Common myeloid progenitor, CD34-positive (primary cell): ENCODE data around the gene SPIC.
"Not testable (repeated sequence)": the region's sequence is repeated elsewhere in the genome, so short reads cannot be mapped to it uniquely, and the experiment has no call there.

ENCODE experiments used
- CTCF ChIA-PET: fragments of 350-600 bp; sonication (Branson Sonifier 250); formaldehyde crosslinking; loops from one replicate; lab custom pipeline; 2021; ENCODE audit warnings: antibody characterized with exemption; lab: Charles Lee
- POLR2A ChIA-PET: fragments of 350-600 bp; sonication (Branson Sonifier 250); formaldehyde crosslinking; loops from one replicate; lab custom pipeline; 2021; ENCODE audit warnings: antibody characterized with exemption; lab: Charles Lee
- DNase-seq, 3 donors: peaks; one replicate each; pipeline versions ENCODE4 v3.0.0 to v3.0.0-alpha.2; 2013
- H3K27ac ChIP-seq, 2 experiments: 1 replicate in 1 of 2; 2 replicates in 1 of 2; pipeline ENCODE4 v1.7.0; 2013; ENCODE audit warnings: inconsistent platforms in 2 of 2, low read length in 2 of 2, mild to moderate bottlenecking in 2 of 2, low read depth in 1 of 2, moderate library complexity in 1 of 2; ENCODE audit not compliant: severe bottlenecking in 2 of 2, insufficient read depth in 1 of 2, poor library complexity in 1 of 2
- H3K27me3 ChIP-seq, 5 experiments: replicated peaks in 2 of 5; 1 replicate in 3 of 5; 2 replicates in 2 of 5; pipeline versions ENCODE4 v1.6.1 to v1.7.0; 2013; ENCODE audit warnings: low read length in 4 of 5, mild to moderate bottlenecking in 2 of 5, moderate library complexity in 2 of 5, inconsistent platforms in 1 of 5; ENCODE audit not compliant: insufficient read depth in 5 of 5, control insufficient read depth in 4 of 5
- H3K36me3 ChIP-seq, 4 experiments: 1 replicate in 2 of 4; 2 replicates in 2 of 4; pipeline versions ENCODE4 v1.6.1 to v1.7.0; 2013; ENCODE audit warnings: low read length in 3 of 4, control low read depth in 1 of 4, mild to moderate bottlenecking in 1 of 4; ENCODE audit not compliant: control insufficient read depth in 4 of 4, insufficient read depth in 4 of 4
- H3K4me1 ChIP-seq, 4 experiments: 1 replicate in 3 of 4; 2 replicates in 1 of 4; pipeline versions ENCODE4 v1.6.1 to v1.7.1; 2013; ENCODE audit warnings: low read length in 3 of 4, mild to moderate bottlenecking in 3 of 4, control low read depth in 1 of 4, inconsistent platforms in 1 of 4, moderate library complexity in 1 of 4; ENCODE audit not compliant: control insufficient read depth in 4 of 4, insufficient read depth in 4 of 4; ENCODE audit errors: control extremely low read depth in 1 of 4
- H3K4me3 ChIP-seq, 7 experiments: 1 replicate in 4 of 7; 2 replicates in 3 of 7; pipeline versions ENCODE4 v1.5.1 to v1.7.0; 2013; ENCODE audit warnings: mild to moderate bottlenecking in 7 of 7, low read length in 6 of 7, moderate library complexity in 6 of 7, inconsistent platforms in 2 of 7, low read depth in 2 of 7, control low read depth in 1 of 7; ENCODE audit not compliant: insufficient read depth in 4 of 7, control insufficient read depth in 1 of 7; ENCODE audit errors: extremely low read depth in 1 of 7
- H3K9me3 ChIP-seq, 5 experiments: 1 replicate in 4 of 5; 2 replicates in 1 of 5; pipeline versions ENCODE4 v1.6.1 to v1.7.1; 2013; ENCODE audit warnings: low read length in 4 of 5, mild to moderate bottlenecking in 2 of 5, inconsistent platforms in 1 of 5, low read depth in 1 of 5, moderate library complexity in 1 of 5; ENCODE audit not compliant: control insufficient read depth in 4 of 5, insufficient read depth in 2 of 5; ENCODE audit errors: control extremely low read depth in 1 of 5
- WGBS: methylation state at CpG from one replicate; pipeline ENCODE4 v1.1.5; 2013; ENCODE audit not compliant: insufficient coverage; 5-methylcytosine and 5-hydroxymethylcytosine counted together

SPIC gene

GRCh38 chr12:101459642-101460346, 15.3 kb upstream of the SPIC start:
- ChIA-PET CTCF (no interaction called here), POLR2A (no interaction called here)
- peaks cover 0 to 4% (median 3%) of the 10 kb centered on the region in 5 experiments for H3K9me3 ChIP-seq
- DNase-seq: no peak
- H3K27ac ChIP-seq: no peak overlapping the region
- peaks cover 0 to 14% (median 6%) of the 10 kb centered on the region in 4 experiments for H3K4me1 ChIP-seq
- 60% methylated on average over 3 of the region's 4 CpGs for WGBS
- H3K4me3 ChIP-seq: no peak overlapping the region
- H3K27me3 ChIP-seq: no peaks in the 10 kb centered on the region
- H3K36me3 ChIP-seq: no peaks in the 10 kb centered on the region

- no peaks in the 10 kb centered on the region for H3K27me3 ChIP-seq
- WGBS: no CpG with 5 or more reads among the region's 2 CpGs
- no peaks in the 10 kb centered on the region for H3K9me3 ChIP-seq
- H3K36me3 ChIP-seq: no peaks in the 10 kb centered on the region
- H3K4me3 ChIP-seq: no peak overlapping the region
- ChIA-PET CTCF (no interaction called here), POLR2A (no interaction called here)
- H3K4me1 ChIP-seq: no peaks in the 10 kb centered on the region
- no peak for DNase-seq
- H3K27ac ChIP-seq: no peak overlapping the region
Observed at GRCh38 chr12:101468948-101469347, 6.2 kb upstream of the SPIC start.

GRCh38 chr12:101470939-101471338, 4.2 kb upstream of the SPIC start:
- ChIA-PET CTCF (no interaction called here), POLR2A (no interaction called here)
- peak in 1 of 3 donors; percentile 6 for DNase-seq

GRCh38 chr12:101471878-101472277, 3.3 kb upstream of the SPIC start:
- H3K4me3 ChIP-seq, DNase-seq, POLR2A ChIA-PET, H3K27me3 ChIP-seq, H3K36me3 ChIP-seq, H3K4me1 ChIP-seq, H3K27ac ChIP-seq, H3K9me3 ChIP-seq: not testable (repeated sequence)
- CTCF ChIA-PET: interaction anchor here (0.7 kb wide), 1 partner anchor 301 kb away, joined by 3 read pairs; no protein-coding TSS in a partner anchor
- no CpG with 5 or more reads among the region's 5 CpGs for WGBS

More at GRCh38 chr12:101470939-101471338, 4.2 kb upstream of the SPIC start:
- Histone ChIP-seq H3K4me3 (no peak overlapping the region), H3K9me3 (no peaks in the 10 kb centered on the region), H3K36me3 (no peaks in the 10 kb centered on the region), H3K4me1 (no peaks in the 10 kb centered on the region), H3K27me3 (no peaks in the 10 kb centered on the region), H3K27ac (no peak overlapping the region)
- no CpG with 5 or more reads among the region's 2 CpGs for WGBS

DNA sequence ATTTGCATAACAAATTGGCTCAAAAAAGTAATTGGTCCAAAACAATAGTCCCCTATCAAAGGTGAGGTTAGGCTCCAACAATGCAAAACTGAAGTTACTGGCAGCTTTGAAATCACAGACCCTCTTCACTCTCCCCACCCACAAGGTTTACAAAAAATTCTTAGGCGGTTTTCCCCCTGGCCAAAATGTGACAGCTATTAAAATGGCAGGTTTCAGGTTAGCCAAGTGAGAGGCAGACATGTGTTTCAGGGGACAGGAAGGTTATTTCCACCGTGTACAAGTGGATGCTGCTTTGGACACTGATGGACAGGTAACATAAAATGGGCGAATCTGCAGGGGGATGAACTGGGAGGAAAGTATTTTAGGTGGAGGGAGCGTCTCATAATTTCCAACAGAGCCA, 888 bp upstream of the SPIC start:
- Histone ChIP-seq H3K4me3 (no peak overlapping the region), H3K27ac (no peak overlapping the region), H3K4me1 (no peaks in the 10 kb centered on the region), H3K9me3 (no peaks in the 10 kb centered on the region), H3K36me3 (no peaks in the 10 kb centered on the region), H3K27me3 (no peaks in the 10 kb centered on the region)
- ChIA-PET CTCF (no interaction called here), POLR2A (no interaction called here)
- DNase-seq: no peak
- 83% methylated on average over 2 of the region's 4 CpGs for WGBS

DNA sequence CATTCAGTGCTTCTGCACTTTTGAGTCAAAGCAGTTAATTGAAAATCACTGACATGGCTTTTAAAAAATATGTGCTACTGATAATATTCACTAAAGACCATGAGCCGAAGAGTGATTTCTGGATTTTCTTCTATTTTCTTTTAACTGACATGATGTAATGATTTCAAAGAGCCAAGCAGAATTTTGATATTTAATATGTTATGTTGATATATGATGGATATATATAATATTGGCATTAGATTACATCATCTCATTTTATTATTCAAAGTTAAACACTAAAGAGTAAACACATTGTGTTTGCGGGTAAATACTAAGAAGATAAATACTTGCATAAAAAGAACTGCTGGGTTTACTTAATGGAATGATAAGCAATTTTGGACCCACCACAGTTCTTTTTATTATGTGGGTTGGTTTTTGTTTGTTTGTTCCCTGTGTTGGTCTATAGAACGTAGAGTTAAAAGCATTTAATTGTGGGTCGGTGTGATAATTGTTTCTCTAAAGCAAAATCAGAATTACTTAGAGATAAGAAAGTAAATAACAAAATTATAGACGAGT, 692 bp downstream of the SPIC start:
- Histone ChIP-seq H3K36me3 (no peaks in the 10 kb centered on the region), H3K9me3 (no peaks in the 10 kb centered on the region), H3K4me3 (no peak overlapping the region), H3K27ac (no peak overlapping the region), H3K27me3 (peaks cover 0 to 3% (median 0%) of the 10 kb centered on the region in 5 experiments), H3K4me1 (no peaks in the 10 kb centered on the region)
- POLR2A ChIA-PET: no interaction called here
- CTCF ChIA-PET: interaction anchor here (1.2 kb wide), 1 partner anchor 13 kb away, joined by 3 read pairs; no protein-coding TSS in a partner anchor
- WGBS: no CpG with 5 or more reads among the region's 5 CpGs
- no peak for DNase-seq

- Histone ChIP-seq H3K4me1 (no peaks in the 10 kb centered on the region), H3K9me3 (no peaks in the 10 kb centered on the region), H3K4me3 (no peak overlapping the region), H3K36me3 (no peaks in the 10 kb centered on the region), H3K27me3 (peaks cover 0 to 3% (median 0%) of the 10 kb centered on the region in 5 experiments), H3K27ac (no peak overlapping the region)
- WGBS: no CpG with 5 or more reads among the region's 1 CpG
- CTCF ChIA-PET: no interaction called here
- DNase-seq: no peak
- POLR2A ChIA-PET: no interaction called here
Observed at GRCh38 chr12:101480849-101481248, 5.7 kb downstream of the SPIC start.
